ENCODE data around the gene SPATA6L. TPM values are rescaled to one million over a fixed set of nuclear protein-coding genes. Genes with fewer than 3 reads are reported as not detected.
"Not testable (repeated sequence)": the region's sequence is repeated elsewhere in the genome, so short reads cannot be mapped to it uniquely, and the experiment has no call there.

Gene SPATA6L
- polyA plus RNA-seq, 1 of the 3 experiments (the other 2 are of a cell fraction), result 0.44 TPM

GRCh38 chr9:4656621-4657020 lies 9.7 kb downstream of the SPATA6L start:
- Histone ChIP-seq H4K20me1 (ENCODE audit: insufficient read depth) (no peaks in the 10 kb centered on the region), H3K27ac (ENCODE audit: low read depth in 2 of 2, low read length in 1 of 2) (no peak overlapping the region), H3F3A (replicated peaks; ENCODE audit: insufficient read depth) (peaks cover 5% of the 10 kb centered on the region), H3K9me3 (no peaks in the 10 kb centered on the region), H2AFZ (ENCODE audit: low read depth) (no peak overlapping the region), H3K36me3 (replicated peaks in 1 of 2; ENCODE audit: control insufficient read depth in 1 of 2, insufficient read depth in 2 of 2, low read length in 1 of 2) (no peaks in the 10 kb centered on the region), H3K4me1 (ENCODE audit: control insufficient read depth in 1 of 2, insufficient read depth in 2 of 2, low read depth in 1 of 2, low read length in 1 of 2) (peaks cover 2 to 3% of the 10 kb centered on the region in 2 experiments; a peak in 3 of 4 replicates), H3K4me3 (ENCODE audit: low read depth in 2 of 2, low read length in 1 of 2) (no peak overlapping the region), H3K9ac (no peak overlapping the region), H3K27me3 (ENCODE audit: insufficient read depth) (no peaks in the 10 kb centered on the region), H3K9me2 (no peaks in the 10 kb centered on the region), H3K4me2 (no peak overlapping the region), H3K79me2 (ENCODE audit: insufficient read depth) (no peaks in the 10 kb centered on the region)
- CTCF ChIA-PET, result interaction anchor here (1.9 to 2.2 kb wide), 2 partner anchors 17 to 52 kb away, joined by 4 to 8 read pairs; no protein-coding TSS in a partner anchor
- TF ChIP-seq CHD2 (IDR thresholded peaks at IDR 0.05; ENCODE audit: low read length, partially characterized antibody) (no peak), POLR2AphosphoS5 (IDR thresholded peaks at IDR 0.05; ENCODE audit: low read depth, low read length) (no peak), SIN3A (IDR thresholded peaks at IDR 0.05; ENCODE audit: borderline replicate concordance, low read depth, low read length) (no peak), FOXM1 (IDR thresholded peaks at IDR 0.05; ENCODE audit: low read depth) (no peak), GATA2 (CRISPR knock-in tag; IDR thresholded peaks at IDR 0.05) (no peak), YY1 (IDR thresholded peaks at IDR 0.05; ENCODE audit: low read depth) (no peak), RFX5 (IDR thresholded peaks at IDR 0.05; ENCODE audit: low read length) (no peak), CTCF (IDR thresholded peaks at IDR 0.05) (no peak), GABPA (IDR thresholded peaks at IDR 0.05; ENCODE audit: low read depth) (no peak), EZH2phosphoT487 (IDR thresholded peaks at IDR 0.05; ENCODE audit: borderline replicate concordance, low read depth) (no peak), FOXJ3 (CRISPR knock-in tag; IDR thresholded peaks at IDR 0.05) (no peak), RCOR1 (IDR thresholded peaks at IDR 0.05; ENCODE audit: low read length) (no peak), TAF1 (IDR thresholded peaks at IDR 0.05; ENCODE audit: borderline replicate concordance, low read depth, low read length) (no peak), EP300 (IDR thresholded peaks at IDR 0.05; ENCODE audit: borderline replicate concordance in 1 of 2, low read depth in 1 of 2, low read length in 1 of 2) (no peak), ELF1 (IDR thresholded peaks at IDR 0.05) (no peak), FOSL2 (IDR thresholded peaks at IDR 0.05; ENCODE audit: borderline replicate concordance, low read depth) (no peak), TEAD4 (IDR thresholded peaks at IDR 0.05; ENCODE audit: borderline replicate concordance, insufficient read depth) (no peak)
- TF ChIP-seq, protein P1, sequence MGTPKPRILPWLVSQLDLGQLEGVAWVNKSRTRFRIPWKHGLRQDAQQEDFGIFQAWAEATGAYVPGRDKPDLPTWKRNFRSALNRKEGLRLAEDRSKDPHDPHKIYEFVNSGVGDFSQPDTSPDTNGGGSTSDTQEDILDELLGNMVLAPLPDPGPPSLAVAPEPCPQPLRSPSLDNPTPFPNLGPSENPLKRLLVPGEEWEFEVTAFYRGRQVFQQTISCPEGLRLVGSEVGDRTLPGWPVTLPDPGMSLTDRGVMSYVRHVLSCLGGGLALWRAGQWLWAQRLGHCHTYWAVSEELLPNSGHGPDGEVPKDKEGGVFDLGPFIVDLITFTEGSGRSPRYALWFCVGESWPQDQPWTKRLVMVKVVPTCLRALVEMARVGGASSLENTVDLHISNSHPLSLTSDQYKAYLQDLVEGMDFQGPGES (IDR thresholded peaks at IDR 0.05; ENCODE audit: low read depth, low read length), result no peak
- TF ChIP-seq, protein P2, sequence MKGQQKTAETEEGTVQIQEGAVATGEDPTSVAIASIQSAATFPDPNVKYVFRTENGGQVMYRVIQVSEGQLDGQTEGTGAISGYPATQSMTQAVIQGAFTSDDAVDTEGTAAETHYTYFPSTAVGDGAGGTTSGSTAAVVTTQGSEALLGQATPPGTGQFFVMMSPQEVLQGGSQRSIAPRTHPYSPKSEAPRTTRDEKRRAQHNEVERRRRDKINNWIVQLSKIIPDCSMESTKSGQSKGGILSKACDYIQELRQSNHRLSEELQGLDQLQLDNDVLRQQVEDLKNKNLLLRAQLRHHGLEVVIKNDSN (IDR thresholded peaks at IDR 0.05; ENCODE audit: borderline replicate concordance, low read depth), result no peak
- 67% methylated on average over 3 of the region's 3 CpGs for WGBS (ENCODE audit: low lambda C conversion rate)
- POLR2A ChIA-PET, result no interaction called here
- no peak for DNase-seq

DNA sequence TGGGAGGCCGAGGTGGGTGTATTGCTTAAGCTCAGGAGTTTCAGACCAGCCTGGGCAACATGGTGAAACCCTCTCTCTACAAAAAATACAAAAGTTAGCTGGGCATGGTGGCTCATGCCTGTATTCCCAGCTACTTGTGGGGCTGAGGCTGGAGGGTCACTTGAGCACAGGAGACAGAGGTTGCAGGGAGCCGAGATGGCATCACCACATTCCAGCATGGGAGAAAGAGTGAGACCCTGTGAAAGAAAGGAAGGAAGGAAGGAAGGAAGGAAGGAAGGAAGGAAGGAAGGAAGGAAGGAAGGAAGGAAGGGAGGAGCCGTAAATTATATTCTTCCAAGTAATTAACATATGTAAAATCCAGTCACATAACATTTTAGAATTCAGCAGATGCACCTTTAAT lies 10.1 kb downstream of the SPATA6L start:
- WGBS (ENCODE audit: low lambda C conversion rate), result 75% methylated on average over 3 of the region's 3 CpGs
- H3K4me1 ChIP-seq (ENCODE audit: control insufficient read depth in 1 of 2, insufficient read depth in 2 of 2, low read depth in 1 of 2, low read length in 1 of 2); H3K27me3 ChIP-seq (ENCODE audit: insufficient read depth); H3K36me3 ChIP-seq (replicated peaks in 1 of 2; ENCODE audit: control insufficient read depth in 1 of 2, insufficient read depth in 2 of 2, low read length in 1 of 2); H3K4me2 ChIP-seq; POLR2A ChIA-PET; H3K4me3 ChIP-seq (ENCODE audit: low read depth in 2 of 2, low read length in 1 of 2); H3K27ac ChIP-seq (ENCODE audit: low read depth in 2 of 2, low read length in 1 of 2); H2AFZ ChIP-seq (ENCODE audit: low read depth); H3F3A ChIP-seq (replicated peaks; ENCODE audit: insufficient read depth); H3K9ac ChIP-seq; H3K79me2 ChIP-seq (ENCODE audit: insufficient read depth); H3K9me2 ChIP-seq; H3K9me3 ChIP-seq; H4K20me1 ChIP-seq (ENCODE audit: insufficient read depth); DNase-seq: not testable (repeated sequence)
- CTCF ChIA-PET, result interaction anchor here (1.1 to 2.2 kb wide), 2 partner anchors 8 to 16 kb away, joined by 3 to 8 read pairs; no protein-coding TSS in a partner anchor

Measured in SK-N-SH (cell line).